Trophoblast cell (in vitro differentiated cells and primary cell): ENCODE data around the gene SCNN1G.

Experiments used
- DNase-seq, 2 donors: peaks; one replicate each; pipeline ENCODE4 v3.0.0-alpha.2; 2016
- H2AFZ ChIP-seq: 2 replicates; pipeline ENCODE4 v1.6.1; 2013; ENCODE audit warnings: low read length, moderate library complexity, mild to moderate bottlenecking; ENCODE audit not compliant: insufficient read depth, poor library complexity
- H2AK5ac ChIP-seq: 2 replicates; pipeline ENCODE4 v1.6.1; 2013; ENCODE audit warnings: mild to moderate bottlenecking, low read length
- H2BK120ac ChIP-seq: 2 replicates; pipeline ENCODE4 v1.6.1; 2013; ENCODE audit warnings: low read length, mild to moderate bottlenecking, moderate library complexity; ENCODE audit not compliant: insufficient read depth, poor library complexity
- H2BK12ac ChIP-seq: 2 replicates; pipeline ENCODE4 v1.6.1; 2013; ENCODE audit warnings: mild to moderate bottlenecking, low read length, moderate library complexity
- H2BK5ac ChIP-seq: 2 replicates; pipeline ENCODE4 v1.6.1; 2013; ENCODE audit warnings: low read length, low read depth, moderate library complexity, mild to moderate bottlenecking; ENCODE audit not compliant: poor library complexity
- H3K14ac ChIP-seq: 2 replicates; pipeline ENCODE4 v1.6.1; 2013; ENCODE audit warnings: mild to moderate bottlenecking, low read length
- H3K18ac ChIP-seq: 2 replicates; pipeline ENCODE4 v1.6.1; 2013; ENCODE audit warnings: mild to moderate bottlenecking, low read length
- H3K23ac ChIP-seq: 2 replicates; pipeline ENCODE4 v1.6.1; 2013; ENCODE audit warnings: low read length
- H3K27ac ChIP-seq: 2 replicates; pipeline ENCODE4 v1.5.1; 2013; ENCODE audit warnings: low read depth, mild to moderate bottlenecking, inconsistent platforms, low read length, moderate library complexity
- H3K27me3 ChIP-seq: 2 replicates; pipeline ENCODE4 v1.6.1; 2013; ENCODE audit warnings: inconsistent platforms, mild to moderate bottlenecking, low read length, moderate library complexity; ENCODE audit not compliant: insufficient read depth
- H3K36me3 ChIP-seq, 2 experiments: 1 replicate in 1 of 2; 2 replicates in 1 of 2; pipeline ENCODE4 v1.6.1; 2013; ENCODE audit warnings: low read length in 2 of 2, mild to moderate bottlenecking in 2 of 2, moderate library complexity in 1 of 2; ENCODE audit not compliant: insufficient read depth in 2 of 2, control insufficient read depth in 1 of 2
- H3K4ac ChIP-seq: 2 replicates; pipeline ENCODE4 v1.6.1; 2013; ENCODE audit warnings: low read depth, mild to moderate bottlenecking, low read length, moderate library complexity
- H3K4me1 ChIP-seq, 2 experiments: 1 replicate in 1 of 2; 2 replicates in 1 of 2; pipeline ENCODE4 v1.6.1; 2013; ENCODE audit warnings: low read length in 2 of 2, mild to moderate bottlenecking in 2 of 2, moderate library complexity in 1 of 2; ENCODE audit not compliant: insufficient read depth in 2 of 2, control insufficient read depth in 1 of 2
- H3K4me2 ChIP-seq: 2 replicates; pipeline ENCODE4 v1.6.1; 2013; ENCODE audit warnings: inconsistent platforms, mild to moderate bottlenecking, low read length, moderate library complexity
- H3K4me3 ChIP-seq: 2 replicates; pipeline ENCODE4 v1.5.1; 2013; ENCODE audit warnings: mild to moderate bottlenecking, low read depth, low read length, inconsistent platforms
- H3K79me1 ChIP-seq: one replicate; pipeline ENCODE4 v1.6.1; 2013; ENCODE audit warnings: low read length
- H3K79me2 ChIP-seq: 2 replicates; pipeline ENCODE4 v1.6.1; 2013; ENCODE audit warnings: low read length, mild to moderate bottlenecking; ENCODE audit not compliant: control insufficient read depth, insufficient read depth, poor library complexity
- H3K9ac ChIP-seq: 2 replicates; pipeline ENCODE4 v1.6.1; 2013; ENCODE audit warnings: mild to moderate bottlenecking, low read length
- H3K9me3 ChIP-seq: 2 replicates; pipeline ENCODE4 v1.6.1; 2013; ENCODE audit warnings: low read depth, mild to moderate bottlenecking, control low read depth, inconsistent platforms, low read length; ENCODE audit not compliant: insufficient read depth
- H4K12ac ChIP-seq: 2 replicates; pipeline ENCODE4 v1.6.1; 2013; ENCODE audit warnings: low read depth, mild to moderate bottlenecking, low read length, moderate library complexity
- H4K8ac ChIP-seq: 2 replicates; pipeline ENCODE4 v1.6.1; 2013; ENCODE audit warnings: low read depth, mild to moderate bottlenecking, low read length, moderate library complexity
- H4K91ac ChIP-seq: one replicate; pipeline ENCODE4 v1.6.1; 2013; ENCODE audit warnings: low read depth, mild to moderate bottlenecking, low read length, moderate library complexity
- WGBS: extraction: QIAGEN DNeasy Blood & Tissue Kit; methylation state at CpG from one replicate; pipeline ENCODE4 v1.1.7; 2013; ENCODE audit warnings: missing lambda C conversion rate; ENCODE audit not compliant: insufficient read length, insufficient coverage; ENCODE audit errors: extremely low coverage; 5-methylcytosine and 5-hydroxymethylcytosine counted together

Gene SCNN1G

GRCh38 chr16:23257682-23258081, 75.1 kb downstream of the SCNN1G start:
- Histone ChIP-seq H3K23ac (no peak overlapping the region), H3K79me2 (no peaks in the 10 kb centered on the region), H3K4me3 (no peak overlapping the region), H2AK5ac (no peak overlapping the region), H4K12ac (no peak overlapping the region), H3K18ac (no peak overlapping the region), H3K36me3 (no peaks in the 10 kb centered on the region), H3K79me1 (no peaks in the 10 kb centered on the region), H2AFZ (no peak overlapping the region), H3K14ac (no peak overlapping the region), H3K9ac (no peak overlapping the region), H3K9me3 (no peaks in the 10 kb centered on the region), H3K4me2 (no peak overlapping the region), H2BK5ac (no peak overlapping the region), H4K8ac (no peak overlapping the region), H3K27ac (no peak overlapping the region), H4K91ac (no peak overlapping the region), H2BK120ac (no peak overlapping the region), H3K4ac (no peak overlapping the region), H2BK12ac (no peak overlapping the region), H3K27me3 (no peaks in the 10 kb centered on the region), H3K4me1 (peaks cover 4 to 9% of the 10 kb centered on the region in 2 experiments)
- DNase-seq, result peak; percentile 88 to 95
- WGBS, result no CpG with 5 or more reads among the region's 1 CpG

- no peak overlapping the region for H3K14ac ChIP-seq
- no peak overlapping the region for H4K8ac ChIP-seq
- H2AK5ac ChIP-seq, result no peak overlapping the region
- DNase-seq, result peak in 1 of 2 donors; percentile 20
- no peak overlapping the region for H2AFZ ChIP-seq
- H2BK120ac ChIP-seq, result no peak overlapping the region
- H3K27ac ChIP-seq, result no peak overlapping the region
- H3K27me3 ChIP-seq, result no peaks in the 10 kb centered on the region
- H4K12ac ChIP-seq, result no peak overlapping the region
- no peak overlapping the region for H3K18ac ChIP-seq
- H3K79me2 ChIP-seq, result no peaks in the 10 kb centered on the region
- H3K4me2 ChIP-seq, result no peak overlapping the region
- no peak overlapping the region for H3K4ac ChIP-seq
- no peak overlapping the region for H3K4me3 ChIP-seq
- whole genome bisulfite sequencing, result no CpG with 5 or more reads among the region's 2 CpGs
- no peak overlapping the region for H3K9ac ChIP-seq
- peaks cover 4 to 9% of the 10 kb centered on the region in 2 experiments for H3K4me1 ChIP-seq
- H2BK5ac ChIP-seq, result no peak overlapping the region
- no peak overlapping the region for H3K23ac ChIP-seq
- H4K91ac ChIP-seq, result no peak overlapping the region
- no peaks in the 10 kb centered on the region for H3K9me3 ChIP-seq
- H3K79me1 ChIP-seq, result no peaks in the 10 kb centered on the region
- no peak overlapping the region for H2BK12ac ChIP-seq
- H3K36me3 ChIP-seq, result no peaks in the 10 kb centered on the region
These were observed 76.3 kb downstream of the SCNN1G start for GRCh38 chr16:23258919-23259237.
